Suprapubic skin (tissue), 4 donors: ENCODE results near the gene ING3. TPM values are rescaled to one million over a fixed set of nuclear protein-coding genes. Genes with fewer than 3 reads are reported as not detected.

Source experiments
- DNase-seq, 2 donors: peaks; one replicate each; pipeline ENCODE4 v3.0.0-alpha.2; 2019; ENCODE audit warnings: low spot score in 2 of 2
- H3K27ac ChIP-seq: fragments of 200-600 bp; sonication (generic); one replicate; pipeline ENCODE4 v1.5.1; 2019
- H3K27me3 ChIP-seq: fragments of 200-600 bp; sonication (generic); one replicate; pipeline ENCODE4 v1.5.1; 2019
- H3K36me3 ChIP-seq: fragments of 200-600 bp; sonication (generic); one replicate; pipeline ENCODE4 v1.5.1; 2019
- H3K4me1 ChIP-seq: fragments of 200-600 bp; sonication (generic); one replicate; pipeline ENCODE4 v1.5.1; 2019
- H3K4me3 ChIP-seq: fragments of 200-600 bp; sonication (generic); one replicate; pipeline ENCODE4 v1.5.1; 2019; ENCODE audit warnings: mild to moderate bottlenecking
- H3K9me3 ChIP-seq: fragments of 200-600 bp; sonication (generic); one replicate; pipeline ENCODE4 v1.5.1; 2019
- CTCF ChIP-seq, 2 donors: fragments of 200-600 bp in 1 of 2; fragments of 450-650 bp in 1 of 2; sonication (generic) in 1 of 2; IDR thresholded peaks; one replicate each; pipeline ENCODE4 v1.5.1; 2016 to 2019; ENCODE audit warnings: antibody characterized with exemption in 2 of 2, mild to moderate bottlenecking in 1 of 2, moderate library complexity in 1 of 2
- EP300 ChIP-seq: sonication (generic); formaldehyde crosslinking; IDR thresholded peaks from one replicate; pipeline ENCODE4 v1.6.1; 2017; ENCODE audit warnings: antibody characterized with exemption
- POLR2A ChIP-seq, 2 donors: fragments of 450-650 bp; IDR thresholded peaks; one replicate each; pipeline ENCODE4 v1.6.1; 2017; ENCODE audit warnings: antibody characterized with exemption in 2 of 2, mild to moderate bottlenecking in 2 of 2, moderate library complexity in 2 of 2
- POLR2AphosphoS5 ChIP-seq, 3 donors: sonication (generic); formaldehyde crosslinking; IDR thresholded peaks; one replicate each; pipeline ENCODE4 v1.6.1; 2017; ENCODE audit warnings: antibody characterized with exemption in 3 of 3
- WGBS: methylation state at CpG from one replicate; pipeline ENCODE4 v1.1.5; 2018; 5-methylcytosine and 5-hydroxymethylcytosine counted together
- total RNA-seq, 4 donors: library from RNA; depleted of rRNA; stranded (reverse); fragments of >200 nt; gene quantifications; one replicate each; pipeline ENCODE4 v1.1.0, GENCODE V29; 2016

The ING3 gene
- total RNA-seq, 4 donors from 2014 or later: 12.6 to 17.8 (median 16.2) TPM

- no peaks in the 10 kb centered on the region for H3K9me3 ChIP-seq
- peaks cover 11% of the 10 kb centered on the region for H3K27me3 ChIP-seq
- peak within 1 kb of the TSS; percentile 50 for H3K4me3 ChIP-seq
- peak; percentile 85 to 86 for DNase-seq
- WGBS: 3% methylated on average over 25 of the region's 27 CpGs
- peak within 1 kb of the TSS; percentile 75 for H3K27ac ChIP-seq
- TF ChIP-seq EP300 (no peak), POLR2AphosphoS5 (IDR thresholded peaks at IDR 0.05) (peak in 1 of 3 donors; percentile 44), POLR2A (IDR thresholded peaks at IDR 0.05) (peak in 1 of 2 donors; percentile 30)
- H3K36me3 ChIP-seq: no peaks in the 10 kb centered on the region
- peaks cover 11% of the 10 kb centered on the region for H3K4me1 ChIP-seq
These were observed 38.1 kb downstream of the ING3 start, which contains the start of gene CPED1 for GRCh38 chr7:120988591-120989256. Gene CPED1 (plus strand): TSS chr7:120988711. CDS start chr7:120989622, 911 bp downstream.

- Histone ChIP-seq H3K27ac (peak overlapping the region; percentile 75), H3K27me3 (peaks cover 11% of the 10 kb centered on the region), H3K9me3 (no peaks in the 10 kb centered on the region), H3K4me1 (peaks cover 11% of the 10 kb centered on the region), H3K4me3 (peak overlapping the region; percentile 50), H3K36me3 (no peaks in the 10 kb centered on the region)
- TF ChIP-seq POLR2AphosphoS5 (IDR thresholded peaks at IDR 0.05): no peak
- TF ChIP-seq EP300: no peak
- no peak for TF ChIP-seq POLR2A (IDR thresholded peaks at IDR 0.05)
- TF ChIP-seq CTCF (IDR thresholded peaks at IDR 0.05): no peak
- peak in 1 of 2 donors; percentile 72 for DNase-seq
- 42% methylated on average over 15 of the region's 15 CpGs for WGBS
These were observed 39.0 kb downstream of the ING3 start for GRCh38 chr7:120989257-120990220.

- no peak for DNase-seq
- Histone ChIP-seq H3K27me3 (peaks cover 11% of the 10 kb centered on the region), H3K9me3 (no peaks in the 10 kb centered on the region), H3K36me3 (no peaks in the 10 kb centered on the region), H3K4me3 (peak overlapping the region; percentile 50), H3K27ac (peak overlapping the region; percentile 75), H3K4me1 (peaks cover 11% of the 10 kb centered on the region)
- no peak for TF ChIP-seq POLR2AphosphoS5 (IDR thresholded peaks at IDR 0.05)
- no peak for TF ChIP-seq CTCF (IDR thresholded peaks at IDR 0.05)
- WGBS: 69% methylated on average over 6 of the region's 6 CpGs
These were observed 40.0 kb downstream of the ING3 start for GRCh38 chr7:120990468-120991118.

- H3K27me3 ChIP-seq: peaks cover 11% of the 10 kb centered on the region
- no peak for DNase-seq
- TF ChIP-seq EP300: no peak
- TF ChIP-seq POLR2A (IDR thresholded peaks at IDR 0.05): no peak
- TF ChIP-seq CTCF (IDR thresholded peaks at IDR 0.05): no peak
- no peak for TF ChIP-seq POLR2AphosphoS5 (IDR thresholded peaks at IDR 0.05)
- H3K27ac ChIP-seq: peak overlapping the region; percentile 4
- peak overlapping the region; percentile 50 for H3K4me3 ChIP-seq
- no peaks in the 10 kb centered on the region for H3K9me3 ChIP-seq
- no peaks in the 10 kb centered on the region for H3K36me3 ChIP-seq
- WGBS: 57% methylated on average over 1 of the region's 1 CpG
- peaks cover 13% of the 10 kb centered on the region for H3K4me1 ChIP-seq
These were observed 40.6 kb downstream of the ING3 start for GRCh38 chr7:120991161-120991560.

GRCh38 chr7:120991581-120991980 lies 41.0 kb downstream of the ING3 start:
- no peaks in the 10 kb centered on the region for H3K36me3 ChIP-seq
- WGBS: 47% methylated on average over 2 of the region's 2 CpGs
- DNase-seq: no peak
- H3K27ac ChIP-seq: peak overlapping the region; percentile 11
- H3K9me3 ChIP-seq: no peaks in the 10 kb centered on the region
- peak overlapping the region; percentile 50 for H3K4me3 ChIP-seq
- no peak for TF ChIP-seq POLR2AphosphoS5 (IDR thresholded peaks at IDR 0.05)
- TF ChIP-seq EP300: no peak
- no peak for TF ChIP-seq POLR2A (IDR thresholded peaks at IDR 0.05)
- no peak for TF ChIP-seq CTCF (IDR thresholded peaks at IDR 0.05)
- H3K4me1 ChIP-seq: peaks cover 17% of the 10 kb centered on the region
- H3K27me3 ChIP-seq: peaks cover 11% of the 10 kb centered on the region
